Measurements from ENCODE around the gene TMOD1. TPM values are rescaled to one million over a fixed set of nuclear protein-coding genes. Genes with fewer than 3 reads are reported as not detected.

TMOD1 gene
- total and polyA plus RNA-seq, 9 of the 15 experiments (the other 6 are each of a cell fraction or from before 2014, with no cell fraction given): 7.1 to 41.2 (median 14.2) TPM

- peak; percentile 19 for TF ChIP-seq DACH1 (IDR thresholded peaks at IDR 0.05; ENCODE audit: partially characterized antibody)
- TF ChIP-seq IRF1 (CRISPR knock-in tag; IDR thresholded peaks at IDR 0.05; ENCODE audit: borderline replicate concordance): peak; percentile 84; the same call in 1 of the 2 replicates
- peak; percentile 29; the same call in 1 of the 2 replicates for TF ChIP-seq SIN3B (IDR thresholded peaks at IDR 0.05; ENCODE audit: low read depth)
- peak; percentile 81 for TF ChIP-seq USF2 (CRISPR knock-in tag; IDR thresholded peaks at IDR 0.05)
- TF ChIP-seq ZNF224 (CRISPR knock-in tag; IDR thresholded peaks at IDR 0.05): 0 out of 2 replicates have a peak, but pooled peaks have one; percentile 69
- TF ChIP-seq ATF3 (IDR thresholded peaks at IDR 0.05): no peak; the same call in 1 of the 2 replicates
- peak; percentile 34 for TF ChIP-seq ATF3 (CRISPR knock-in tag; conservative IDR thresholded peaks at IDR 0.05)
- no peak for TF ChIP-seq E4F1 (CRISPR knock-in tag; IDR thresholded peaks at IDR 0.05; ENCODE audit: borderline replicate concordance)
- peak; percentile 7; the same call in 1 of the 2 replicates for TF ChIP-seq ATF4 (CRISPR knock-in tag; IDR thresholded peaks at IDR 0.05)
- TF ChIP-seq GABPB2 (CRISPR knock-in tag; conservative IDR thresholded peaks at IDR 0.05): 0 out of 2 replicates have a peak, but pooled peaks have one; percentile 4
- no peak for TF ChIP-seq ZNF311 (CRISPR knock-in tag; IDR thresholded peaks at IDR 0.05)
- peak in 1 of 2 experiments; percentile 79; a peak in 1 of 4 replicates for TF ChIP-seq NONO (IDR thresholded peaks at IDR 0.05; ENCODE audit: low read depth in 2 of 2, low read length in 1 of 2)
- TF ChIP-seq HCFC1 (IDR thresholded peaks at IDR 0.05; ENCODE audit: low read depth, low read length): peak; percentile 75
- no peak for TF ChIP-seq ILK (tag; IDR thresholded peaks at IDR 0.05; ENCODE audit: borderline replicate concordance, low read depth)
- peak; percentile 95 for TF ChIP-seq E2F8 (IDR thresholded peaks at IDR 0.05; ENCODE audit: low read depth, partially characterized antibody)
Observed at GRCh38 chr9:97632985-97633858, 131.8 kb downstream of the TMOD1 start, which contains the start of the genes NCBP1 and TSTD2 (continued).

Measured in K562 (cell line).